Activated T-cell treated with anti-CD3 and anti-CD28 coated beads for 1 hour (primary cell): Measurements from ENCODE around the gene P2RY12.
"Not testable (repeated sequence)": the region's sequence is repeated elsewhere in the genome, so short reads cannot be mapped to it uniquely, and the experiment has no call there.

Source experiments
- DNase-seq: peaks from one replicate; pipeline ENCODE4 v3.0.0-alpha.2; 2020; ENCODE audit warnings: low read depth

P2RY12 gene

GRCh38 chr3:151393146-151393830, 8.7 kb upstream of the P2RY12 start:
- no peak for DNase-seq

- DNase-seq, result not testable (repeated sequence)
Observed at GRCh38 chr3:151392191-151392590, 7.6 kb upstream of the P2RY12 start.

DNA sequence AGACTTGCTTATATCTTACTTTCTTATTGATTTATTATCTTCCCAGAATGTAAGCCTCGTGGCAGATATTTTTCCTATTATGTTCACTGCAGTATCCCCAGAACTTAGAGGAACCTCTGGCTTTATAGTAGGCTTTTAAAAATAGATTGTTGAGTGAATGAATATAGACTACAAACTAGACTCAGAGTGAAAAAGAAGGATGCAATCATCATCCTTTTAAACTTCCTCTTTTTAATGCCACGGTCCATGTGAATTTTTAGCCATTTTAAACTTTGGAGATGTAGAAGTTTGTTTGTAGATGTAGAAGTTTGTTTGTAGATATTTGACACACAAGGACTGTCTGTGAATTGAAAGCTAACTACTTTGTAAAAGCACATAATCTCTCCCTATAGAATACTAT, 7.2 kb upstream of the P2RY12 start:
- no peak for DNase-seq

- no peak for DNase-seq
Observed at GRCh38 chr3:151387842-151388241, 3.3 kb upstream of the P2RY12 start.

GRCh38 chr3:151387432-151387831, 2.9 kb upstream of the P2RY12 start:
- DNase-seq, result no peak

- DNase-seq, result no peak
Observed at GRCh38 chr3:151386056-151386455, 1.5 kb upstream of the P2RY12 start.

DNA sequence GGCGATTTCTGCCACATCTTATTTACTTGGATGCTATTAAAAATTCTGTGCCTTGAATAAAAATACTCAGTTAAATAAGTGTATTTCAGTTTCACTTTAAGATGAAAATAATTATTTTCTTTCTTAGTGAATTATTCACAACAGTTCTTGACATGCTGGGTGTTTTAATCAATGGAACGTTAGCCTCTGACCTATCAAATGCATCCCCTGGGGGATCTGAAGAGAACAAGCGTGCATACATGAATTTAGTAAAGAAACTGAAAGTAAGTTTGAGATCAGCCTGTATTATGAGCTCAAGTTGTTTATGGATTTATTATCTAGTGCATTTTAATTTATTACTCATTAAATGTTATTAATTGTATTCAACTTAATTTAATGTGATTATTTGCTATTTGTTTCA, 597 bp downstream of the P2RY12 start:
- no peak for DNase-seq

DNA sequence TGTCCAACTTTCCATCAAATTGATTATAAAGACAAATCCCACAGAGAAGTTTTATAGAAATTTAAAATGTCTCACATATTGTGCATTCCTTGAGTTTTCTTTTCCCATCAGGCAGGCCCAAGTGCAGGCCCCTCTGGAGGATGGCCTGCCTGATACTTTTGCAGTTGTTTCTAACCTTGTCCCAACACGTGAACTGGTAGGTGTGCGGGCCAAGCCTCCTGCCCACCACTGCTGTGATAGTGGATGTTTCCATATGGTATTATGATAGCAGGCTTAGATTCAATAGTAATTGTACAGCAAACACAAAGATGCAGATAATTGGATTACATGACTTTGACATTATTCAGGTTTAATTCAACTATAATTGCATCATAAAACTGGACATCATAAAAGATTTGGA, 1.4 kb downstream of the P2RY12 start:
- DNase-seq, result no peak

DNA sequence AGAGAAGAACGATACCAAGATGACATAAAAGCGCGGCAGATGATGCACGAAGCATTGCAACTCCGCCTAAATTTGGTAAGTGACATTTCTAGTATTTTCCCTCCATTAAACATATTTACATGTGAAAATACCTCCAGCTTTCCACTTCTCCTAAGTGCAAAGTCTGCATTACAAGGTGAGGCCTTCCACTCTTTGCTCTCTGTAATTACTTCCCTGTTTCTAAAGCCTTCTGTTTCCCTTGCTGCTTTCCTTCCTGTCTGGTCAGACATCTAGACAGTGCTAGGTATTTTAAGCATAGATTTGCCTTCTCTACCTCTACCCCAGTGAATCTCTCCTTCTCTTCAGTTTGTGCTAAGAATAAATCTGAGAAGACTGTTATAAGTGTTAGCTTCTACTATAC, 1.9 kb downstream of the P2RY12 start:
- DNase-seq, result no peak

- no peak for DNase-seq
Observed at GRCh38 chr3:151379083-151379734, 5.3 kb downstream of the P2RY12 start.

DNA sequence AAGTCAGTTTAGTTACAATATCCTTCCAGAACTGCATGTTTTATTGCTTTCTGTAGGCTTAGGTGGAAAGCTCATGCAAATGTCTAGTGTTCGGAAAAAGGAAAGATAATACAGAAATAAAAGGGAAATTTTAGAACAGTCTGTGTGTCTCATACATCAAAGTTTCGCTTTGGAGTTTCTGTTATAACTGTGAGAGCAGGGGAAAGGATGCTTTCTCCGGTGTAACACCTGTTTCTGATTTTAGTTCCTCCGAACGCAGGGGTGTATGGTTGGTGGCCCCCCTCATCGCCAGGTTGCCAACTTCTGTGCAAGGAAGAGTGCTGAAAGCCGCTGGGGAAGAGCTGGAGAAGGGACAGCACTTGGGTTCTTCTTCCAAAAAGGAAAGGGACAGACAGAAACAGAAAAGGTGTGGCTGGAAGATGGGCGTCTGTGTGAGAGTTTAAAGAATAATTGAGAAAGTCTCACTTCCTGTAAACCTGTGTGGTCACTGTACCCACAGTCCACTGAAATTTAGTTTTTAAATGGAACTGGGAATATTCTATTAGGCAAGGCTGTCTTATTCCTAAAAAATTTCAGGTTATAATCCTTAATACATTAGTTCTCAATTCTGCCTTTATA, 6.7 kb downstream of the P2RY12 start:
- no peak for DNase-seq

- DNase-seq, result no peak
Observed at GRCh38 chr3:151372063-151372820, 12.3 kb downstream of the P2RY12 start.

- no peak for DNase-seq
Observed at GRCh38 chr3:151371526-151371925, 13.0 kb downstream of the P2RY12 start.

- DNase-seq, result no peak
Observed at GRCh38 chr3:151367448-151367847, 17.1 kb downstream of the P2RY12 start.

- DNase-seq, result no peak
Observed at GRCh38 chr3:151366993-151367392, 17.6 kb downstream of the P2RY12 start.

GRCh38 chr3:151362751-151363174, 21.8 kb downstream of the P2RY12 start:
- DNase-seq, result no peak

- no peak for DNase-seq
Observed at GRCh38 chr3:151357463-151357850, 27.1 kb downstream of the P2RY12 start.

DNA sequence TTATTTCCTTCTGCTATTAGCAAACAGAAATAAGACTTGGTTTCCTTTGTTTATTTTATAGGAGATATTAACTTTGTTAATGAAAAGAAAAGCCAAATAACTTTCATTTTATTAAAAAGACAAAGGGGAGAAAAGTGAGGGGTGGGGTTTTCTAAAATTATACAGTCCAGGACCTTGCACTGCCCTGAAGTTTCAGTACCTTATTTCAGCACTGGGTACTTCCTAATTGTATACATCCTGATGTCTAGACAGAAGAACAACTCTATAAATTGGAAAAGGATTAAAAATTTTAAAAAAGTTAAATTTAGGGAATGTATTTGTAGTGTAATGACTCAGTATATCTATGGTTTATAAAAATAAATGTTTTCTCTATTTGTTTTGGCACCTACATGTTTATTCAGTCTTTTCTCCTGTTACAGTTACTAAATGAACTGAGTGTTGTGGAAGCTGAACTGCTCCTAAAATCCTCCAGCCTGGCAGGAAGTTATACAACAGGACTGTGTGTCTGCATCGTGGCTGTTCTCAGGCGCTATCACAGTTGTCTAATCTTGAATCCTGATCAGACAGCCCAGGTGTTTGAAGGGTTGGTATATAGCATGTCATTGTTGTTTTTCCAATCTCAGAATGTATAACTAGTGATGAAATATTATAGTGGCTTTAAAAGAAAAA, 27.6 kb downstream of the P2RY12 start:
- no peak for DNase-seq

DNA sequence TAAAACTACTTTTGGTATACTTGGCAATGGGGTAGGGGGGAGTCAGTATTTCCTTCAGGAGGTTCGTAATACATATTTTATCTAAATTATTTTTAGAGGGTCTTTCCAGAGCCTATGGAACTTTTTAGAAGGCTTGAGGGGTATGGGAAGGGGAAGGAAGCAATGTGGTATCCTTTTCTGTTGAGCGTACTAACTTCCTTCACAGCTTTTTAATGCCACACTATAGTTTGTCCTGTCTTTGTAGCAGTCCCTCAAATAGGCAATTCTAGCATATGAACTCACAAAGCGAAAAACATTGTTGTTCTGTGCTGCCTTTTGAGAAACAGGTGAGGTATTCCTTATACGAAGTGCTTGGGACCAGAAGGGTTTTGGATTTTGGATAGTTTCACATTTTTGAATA, 32.9 kb downstream of the P2RY12 start:
- no peak for DNase-seq

DNA sequence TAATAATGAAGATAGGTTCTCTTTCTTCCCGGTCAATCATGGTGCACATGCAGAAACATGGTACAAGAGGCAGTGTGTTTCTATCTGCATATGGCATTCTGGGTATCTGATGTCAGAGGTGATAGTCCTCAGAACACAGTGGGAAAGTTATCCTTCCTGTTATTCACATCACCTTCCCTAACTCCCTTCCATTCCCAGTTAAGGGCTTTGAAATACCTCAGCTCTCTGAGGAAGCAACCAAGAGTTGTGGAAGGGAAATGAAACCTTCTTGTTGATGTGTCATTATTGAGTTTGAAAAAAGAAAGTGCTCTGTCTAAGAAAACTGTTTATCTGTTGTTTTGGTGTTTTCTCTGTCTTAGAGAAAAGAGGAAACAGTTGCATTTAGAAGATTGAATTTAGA, 33.3 kb downstream of the P2RY12 start:
- no peak for DNase-seq

- no peak for DNase-seq
Observed at GRCh38 chr3:151350656-151351055, 33.9 kb downstream of the P2RY12 start.

DNA sequence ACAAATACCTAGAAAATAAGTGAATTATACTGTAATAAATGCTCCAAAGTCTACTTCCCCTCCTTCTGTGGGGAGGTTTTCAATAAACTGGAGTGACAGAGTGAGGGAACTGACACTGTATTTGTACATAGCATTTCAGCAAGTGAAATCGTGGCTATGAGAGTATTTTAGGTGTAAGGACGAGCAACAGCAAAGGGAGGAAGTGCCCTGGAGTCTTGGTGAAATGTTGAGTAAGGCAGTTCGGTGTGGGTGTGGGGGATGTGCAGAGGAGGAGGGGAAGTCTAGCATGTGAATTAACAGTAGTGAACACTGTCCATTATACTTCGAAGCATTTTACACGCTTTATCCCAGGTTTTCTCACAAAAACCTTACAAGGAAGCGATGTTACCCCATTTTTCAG, 37.1 kb downstream of the P2RY12 start:
- DNase-seq, result no peak
